ENCODE results near the gene PRKCH. TPM values are rescaled to one million over a fixed set of nuclear protein-coding genes. Genes with fewer than 3 reads are reported as not detected.

Gene PRKCH
- total RNA-seq, 1 experiment from 2014 or later = 2.7 TPM

- Histone ChIP-seq H3K4me3 (ENCODE audit: low read depth in 2 of 2, low read length in 2 of 2) (no peak overlapping the region), H3K36me3 (ENCODE audit: control insufficient read depth, insufficient read depth, low read length) (no peaks in the 10 kb centered on the region), H3K4me1 (ENCODE audit: control insufficient read depth, insufficient read depth, low read length) (no peaks in the 10 kb centered on the region; the same call in 1 of the 2 replicates), H3K27ac (ENCODE audit: low read length) (no peak overlapping the region), H3K27me3 (ENCODE audit: control insufficient read depth, insufficient read depth, low read length) (no peaks in the 10 kb centered on the region), H3K9me3 (ENCODE audit: control insufficient read depth, insufficient read depth, low read depth, low read length) (no peaks in the 10 kb centered on the region)
- intact Hi-C loops (cut with micrococcal nuclease; ENCODE audit: unreplicated experiment) = loop anchor here (10.0 kb wide), 1 partner anchor 666 kb away; no protein-coding TSS in a partner anchor
- no TSS peak for BruUV-seq (replicated peaks)
- ChIA-PET CTCF (no interaction called here), POLR2A (interaction anchor here (0.7 kb wide), 1 partner anchor 231 kb away, joined by 4 read pairs; no protein-coding TSS in a partner anchor)
- DNase-seq (ENCODE audit: low read depth, low spot score) = no peak
- no peak for ATAC-seq
- no peak for TF ChIP-seq POLR2AphosphoS5 (IDR thresholded peaks at IDR 0.05; ENCODE audit: low read depth, low read length)
- no peak for TF ChIP-seq REST (IDR thresholded peaks at IDR 0.05; ENCODE audit: insufficient read depth in 1 of 2, low read depth in 2 of 2, low read length in 1 of 2)
- no peak for TF ChIP-seq SIN3A (IDR thresholded peaks at IDR 0.05; ENCODE audit: borderline replicate concordance, insufficient read depth, low read depth, low read length)
- in situ Hi-C loops (cut with HindIII; ENCODE audit: low pct_unique_long_range_greater_than_20kb, low sequenced_read_pairs) = no loop called here
These were observed 137.8 kb downstream of the PRKCH start for GRCh38 chr14:61459229-61459628.

DNA sequence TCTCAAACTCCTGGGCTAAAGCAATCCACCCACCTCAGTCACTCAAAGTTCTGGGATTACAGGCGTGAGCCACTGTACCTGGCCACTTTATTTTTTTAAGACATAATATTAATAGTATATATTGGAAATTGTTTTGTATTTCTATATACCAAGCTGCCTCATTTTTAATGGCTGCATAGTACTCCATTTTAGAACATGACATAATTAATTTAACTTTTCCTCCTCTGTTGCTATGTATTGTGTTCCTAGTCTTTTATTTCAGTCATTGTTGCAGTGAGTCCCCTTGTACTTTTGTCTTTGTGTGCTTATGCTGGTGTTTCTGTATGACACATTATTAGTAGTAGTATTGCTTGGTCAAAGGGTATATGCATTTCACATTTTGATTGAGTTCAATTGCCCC lies 138.7 kb downstream of the PRKCH start:
- POLR2A ChIA-PET = interaction anchor here (0.7 kb wide), 1 partner anchor 230 kb away, joined by 4 read pairs; no protein-coding TSS in a partner anchor
- TF ChIP-seq TCF7L2 (IDR thresholded peaks at IDR 0.05; ENCODE audit: low read depth, low read length) = no peak
- TF ChIP-seq SIN3A (IDR thresholded peaks at IDR 0.05; ENCODE audit: borderline replicate concordance, insufficient read depth, low read depth, low read length) = no peak
- TF ChIP-seq POLR2AphosphoS5 (IDR thresholded peaks at IDR 0.05; ENCODE audit: low read depth, low read length) = no peak
- TF ChIP-seq REST (IDR thresholded peaks at IDR 0.05; ENCODE audit: insufficient read depth in 1 of 2, low read depth in 2 of 2, low read length in 1 of 2) = no peak
- TF ChIP-seq, protein P1, sequence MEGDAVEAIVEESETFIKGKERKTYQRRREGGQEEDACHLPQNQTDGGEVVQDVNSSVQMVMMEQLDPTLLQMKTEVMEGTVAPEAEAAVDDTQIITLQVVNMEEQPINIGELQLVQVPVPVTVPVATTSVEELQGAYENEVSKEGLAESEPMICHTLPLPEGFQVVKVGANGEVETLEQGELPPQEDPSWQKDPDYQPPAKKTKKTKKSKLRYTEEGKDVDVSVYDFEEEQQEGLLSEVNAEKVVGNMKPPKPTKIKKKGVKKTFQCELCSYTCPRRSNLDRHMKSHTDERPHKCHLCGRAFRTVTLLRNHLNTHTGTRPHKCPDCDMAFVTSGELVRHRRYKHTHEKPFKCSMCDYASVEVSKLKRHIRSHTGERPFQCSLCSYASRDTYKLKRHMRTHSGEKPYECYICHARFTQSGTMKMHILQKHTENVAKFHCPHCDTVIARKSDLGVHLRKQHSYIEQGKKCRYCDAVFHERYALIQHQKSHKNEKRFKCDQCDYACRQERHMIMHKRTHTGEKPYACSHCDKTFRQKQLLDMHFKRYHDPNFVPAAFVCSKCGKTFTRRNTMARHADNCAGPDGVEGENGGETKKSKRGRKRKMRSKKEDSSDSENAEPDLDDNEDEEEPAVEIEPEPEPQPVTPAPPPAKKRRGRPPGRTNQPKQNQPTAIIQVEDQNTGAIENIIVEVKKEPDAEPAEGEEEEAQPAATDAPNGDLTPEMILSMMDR (IDR thresholded peaks at IDR 0.05) = no peak
- BruUV-seq (replicated peaks) = no TSS peak
- Histone ChIP-seq H3K27me3 (ENCODE audit: control insufficient read depth, insufficient read depth, low read length) (no peaks in the 10 kb centered on the region), H3K36me3 (ENCODE audit: control insufficient read depth, insufficient read depth, low read length) (no peaks in the 10 kb centered on the region), H3K27ac (ENCODE audit: low read length) (no peak overlapping the region), H3K9me3 (ENCODE audit: control insufficient read depth, insufficient read depth, low read depth, low read length) (no peaks in the 10 kb centered on the region), H3K4me1 (ENCODE audit: control insufficient read depth, insufficient read depth, low read length) (no peaks in the 10 kb centered on the region; the same call in 1 of the 2 replicates), H3K4me3 (ENCODE audit: low read depth in 2 of 2, low read length in 2 of 2) (no peak overlapping the region)
- ATAC-seq = no peak
- intact Hi-C loops (cut with micrococcal nuclease; ENCODE audit: unreplicated experiment) (loop anchor here (2.0 to 5.0 kb wide), 2 partner anchors 272 to 377 kb away; no protein-coding TSS in a partner anchor), in situ Hi-C loops (cut with HindIII; ENCODE audit: low pct_unique_long_range_greater_than_20kb, low sequenced_read_pairs) (no loop called here)
- CTCF ChIA-PET = no interaction called here
- DNase-seq (ENCODE audit: low read depth, low spot score) = no peak

All from Panc1 (cell line).